Measurements from ENCODE around the gene RNF32.

DNA sequence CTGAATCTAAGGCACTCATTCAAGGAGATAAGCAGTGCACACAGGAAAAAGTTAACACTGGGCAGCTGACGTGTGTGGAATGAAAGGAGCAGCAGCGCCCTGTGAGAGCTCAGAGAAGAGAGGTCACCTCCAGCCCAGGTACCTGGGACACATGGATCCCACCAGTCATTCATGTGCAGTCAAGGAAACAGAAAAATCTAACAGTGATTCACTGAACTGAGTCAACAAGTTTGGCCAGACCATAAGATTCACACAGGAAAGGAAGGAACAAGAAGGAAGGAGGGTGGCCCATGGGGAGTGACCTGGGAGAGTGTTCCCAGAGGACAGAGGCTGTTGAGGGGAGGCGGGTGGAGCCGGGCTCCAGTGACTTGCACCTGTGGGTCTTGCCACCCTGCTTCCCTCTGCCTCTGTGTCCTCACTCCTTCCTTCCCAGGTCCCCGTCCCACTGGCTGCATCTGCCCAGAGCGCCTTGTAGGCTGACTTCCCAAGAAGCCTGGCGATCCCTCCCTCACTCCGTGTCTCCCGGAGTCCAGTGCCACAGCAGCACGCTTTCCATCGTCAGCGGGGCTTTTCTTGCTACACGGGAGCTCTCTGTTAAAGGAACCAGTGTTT is 27.7 kb downstream of the RNF32 start:
- TF ChIP-seq POLR2A (IDR thresholded peaks at IDR 0.05; ENCODE audit: low read length) = no peak
- TF ChIP-seq GATA1 (IDR thresholded peaks at IDR 0.05; ENCODE audit: low read depth, low read length) = no peak
